ENCODE data around the gene NFS1. TPM values are rescaled to one million over a fixed set of nuclear protein-coding genes. Genes with fewer than 3 reads are reported as not detected.
"Not testable (repeated sequence)": the region's sequence is repeated elsewhere in the genome, so short reads cannot be mapped to it uniquely, and the experiment has no call there.

The NFS1 gene
- total and polyA plus RNA-seq, 2 of the 8 experiments (the other 6 are each of a cell fraction or from before 2014, with no cell fraction given): 26.1 to 38.8 TPM

GRCh38 chr20:35723652-35724320, 24.6 kb upstream of the NFS1 start:
- WGBS, 2 experiments (ENCODE audit: extremely low coverage in 1 of 2, insufficient coverage in 1 of 2, insufficient read length in 1 of 2, insufficient replicate concordance in 2 of 2, low coverage in 1 of 2, low lambda C conversion rate in 2 of 2, missing lambda C conversion rate in 1 of 2): 97% methylated on average over 12 of the region's 12 CpGs; no CpG with 5 or more reads in 1 of the 2 experiments
- not testable (repeated sequence) for H3K27me3 ChIP-seq (replicated peaks in 1 of 4; ENCODE audit: control insufficient read depth in 3 of 4, extremely low read depth in 1 of 4, insufficient read depth in 3 of 4, low read length in 3 of 4); H3K9ac ChIP-seq (replicated peaks in 1 of 4; ENCODE audit: extremely low read depth in 1 of 4, low read depth in 3 of 4, low read length in 3 of 4); H3K23me2 ChIP-seq (ENCODE audit: low read depth, low read length); H2AFZ ChIP-seq (ENCODE audit: low read length); H3K4me3 ChIP-seq (ENCODE audit: extremely low read depth in 1 of 4, insufficient read depth in 2 of 4, low read depth in 3 of 4, low read length in 4 of 4); H2BK12ac ChIP-seq (ENCODE audit: low read depth, low read length); DNase-seq (ENCODE audit: low read depth in 1 of 2, low spot score in 2 of 2); H3K14ac ChIP-seq (ENCODE audit: insufficient read length); H3K18ac ChIP-seq (ENCODE audit: extremely low read depth, low read length); H2BK15ac ChIP-seq (ENCODE audit: low read length); H3K23ac ChIP-seq (ENCODE audit: insufficient read length); H2BK5ac ChIP-seq (ENCODE audit: low read depth, low read length); H2AK5ac ChIP-seq (ENCODE audit: low read depth, low read length); H4K91ac ChIP-seq (replicated peaks; ENCODE audit: insufficient read length, low read length); H2BK20ac ChIP-seq (ENCODE audit: low read length); H3K56ac ChIP-seq (replicated peaks; ENCODE audit: insufficient read length, low read depth, low read length); H3K27ac ChIP-seq (ENCODE audit: low read depth, low read length); H4K8ac ChIP-seq (ENCODE audit: extremely low read depth, insufficient read depth, low read length); FAIRE-seq; H2BK120ac ChIP-seq (replicated peaks; ENCODE audit: low read depth, low read length); H3K4ac ChIP-seq (replicated peaks; ENCODE audit: insufficient read length, low read depth, low read length); H4K5ac ChIP-seq (ENCODE audit: insufficient read length, low read depth, low read length); H3K4me2 ChIP-seq (ENCODE audit: insufficient read depth in 1 of 2, low read depth in 2 of 2, low read length in 2 of 2); H3K4me1 ChIP-seq (replicated peaks in 1 of 4; ENCODE audit: control insufficient read depth in 3 of 4, insufficient read depth in 4 of 4, low read length in 3 of 4); H3K9me3 ChIP-seq (ENCODE audit: insufficient read depth in 2 of 2, low read depth in 1 of 2, low read length in 1 of 2)
- H3K79me1 ChIP-seq (ENCODE audit: low read depth, low read length): peaks cover 12% of the 10 kb centered on the region
- ChIA-PET POLR2A (ENCODE audit: partially characterized antibody) (interaction anchor here (0.9 to 45.3 kb wide), 5 partner anchors 6 to 76 kb away, joined by 3 to 2341 read pairs (median 3); partner anchors contain the start of genes NFS1, RBM39 and ROMO1), CTCF (ENCODE audit: partially characterized antibody) (interaction anchor here (0.6 kb wide), 1 partner anchor 125 kb away, joined by 4 read pairs; no protein-coding TSS in a partner anchor)
- peaks cover 0 to 87% of the 10 kb centered on the region in 2 experiments; a peak in 2 of 4 replicates for H3K79me2 ChIP-seq (ENCODE audit: control insufficient read depth in 1 of 2, insufficient read depth in 2 of 2, low read length in 2 of 2)
- peaks cover 65 to 99% (median 92%) of the 10 kb centered on the region in 4 experiments for H3K36me3 ChIP-seq (ENCODE audit: control insufficient read depth in 2 of 4, insufficient read depth in 4 of 4, low read length in 3 of 4)
- H4K20me1 ChIP-seq (replicated peaks in 1 of 2; ENCODE audit: control insufficient read depth in 1 of 2, insufficient read depth in 2 of 2, low read length in 2 of 2): peaks cover 19 to 21% of the 10 kb centered on the region in 2 experiments
